NCI-H774 (cell line): ENCODE results near the gene ITGA1.
"Not testable (repeated sequence)": the region's sequence is repeated elsewhere in the genome, so short reads cannot be mapped to it uniquely, and the experiment has no call there.

Source experiments
- DNase-seq: peaks from one replicate; lab custom pipeline; 2025; lab: John Stamatoyannopoulos, UW

ITGA1 gene

DNA sequence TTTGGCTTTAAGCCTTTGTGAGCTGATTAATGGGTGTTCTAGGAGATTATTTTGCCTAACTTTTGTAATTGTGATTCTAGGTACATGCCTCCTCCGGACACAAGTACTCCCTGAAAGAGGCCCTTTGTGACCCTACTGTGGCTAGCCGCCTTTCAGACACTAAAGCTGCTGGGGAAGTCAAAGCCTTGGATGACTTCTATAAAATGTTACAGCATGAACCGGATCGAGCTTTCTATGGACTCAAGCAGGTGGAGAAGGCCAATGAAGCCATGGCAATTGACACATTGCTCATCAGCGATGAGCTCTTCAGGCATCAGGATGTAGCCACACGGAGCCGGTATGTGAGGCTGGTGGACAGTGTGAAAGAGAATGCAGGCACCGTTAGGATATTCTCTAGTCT lies 13.6 kb downstream of the ITGA1 start:
- no peak for DNase-seq

DNA sequence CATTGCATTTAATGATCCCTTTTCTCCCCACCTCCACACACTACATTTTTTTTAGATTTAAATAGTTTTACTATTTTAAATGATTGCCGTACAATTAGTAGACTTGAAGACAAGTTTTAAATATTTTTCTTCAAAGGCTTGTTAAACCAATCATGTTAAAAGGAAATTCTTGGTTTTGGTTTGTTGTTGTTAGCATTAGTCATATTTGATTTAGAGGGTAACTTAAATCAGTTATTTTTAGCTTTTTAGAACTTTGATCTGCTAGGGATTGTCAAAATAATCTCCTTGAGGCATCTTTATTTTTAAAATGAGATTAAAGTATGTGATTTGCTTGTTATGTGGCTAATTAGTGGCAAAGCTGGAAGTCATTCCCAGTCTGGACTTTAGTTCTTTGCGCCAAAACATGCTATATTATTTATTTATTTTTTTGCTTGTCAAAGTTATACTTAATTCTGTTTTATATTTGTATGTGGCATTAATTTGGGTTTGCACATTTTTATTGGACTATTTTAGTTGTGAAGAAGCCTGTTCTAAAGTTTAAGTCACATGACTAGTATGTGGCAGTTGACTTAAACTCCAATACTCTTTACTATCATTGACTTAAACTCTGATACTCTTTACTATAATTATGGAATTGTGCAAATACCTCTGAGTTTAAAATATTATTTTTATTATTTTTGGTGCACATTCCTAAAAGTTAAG lies 14.7 kb downstream of the ITGA1 start:
- DNase-seq: no peak

DNA sequence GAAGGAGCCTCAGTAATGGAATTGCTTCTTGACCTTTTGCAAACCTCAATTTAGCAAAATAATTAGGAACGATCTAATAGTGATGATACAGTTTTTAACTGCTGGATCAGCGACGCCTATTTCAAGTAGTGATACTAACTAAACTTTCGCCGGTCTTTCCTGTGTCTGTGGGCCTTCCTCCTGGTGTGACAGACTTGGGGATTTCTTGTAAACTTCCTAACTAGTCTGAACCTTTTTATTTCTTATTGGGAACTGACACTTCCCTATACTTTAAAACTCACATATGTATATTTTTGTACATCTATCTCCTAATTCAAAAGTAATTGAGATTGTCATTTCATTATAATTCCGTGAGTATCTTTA lies 15.2 kb downstream of the ITGA1 start:
- DNase-seq: no peak

DNA sequence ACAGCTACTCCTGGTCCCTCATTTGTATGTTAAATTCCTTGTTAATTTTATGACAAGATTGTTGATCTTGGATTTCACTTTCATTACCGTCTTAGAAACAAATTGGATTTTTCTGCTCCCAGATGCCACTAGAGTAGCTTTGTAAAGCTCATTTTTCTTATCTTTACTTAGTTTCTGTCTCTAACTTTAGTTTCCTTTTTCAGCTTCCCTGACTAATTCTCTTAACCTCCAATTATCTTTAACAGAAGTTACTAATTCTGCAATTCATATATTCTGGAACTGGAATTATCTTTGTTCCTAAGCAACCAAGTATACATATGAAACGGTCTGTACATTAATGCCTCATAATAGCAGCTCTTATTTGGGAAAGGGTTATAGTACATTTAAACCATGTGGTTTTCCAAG lies 16.7 kb downstream of the ITGA1 start:
- DNase-seq: no peak

DNA sequence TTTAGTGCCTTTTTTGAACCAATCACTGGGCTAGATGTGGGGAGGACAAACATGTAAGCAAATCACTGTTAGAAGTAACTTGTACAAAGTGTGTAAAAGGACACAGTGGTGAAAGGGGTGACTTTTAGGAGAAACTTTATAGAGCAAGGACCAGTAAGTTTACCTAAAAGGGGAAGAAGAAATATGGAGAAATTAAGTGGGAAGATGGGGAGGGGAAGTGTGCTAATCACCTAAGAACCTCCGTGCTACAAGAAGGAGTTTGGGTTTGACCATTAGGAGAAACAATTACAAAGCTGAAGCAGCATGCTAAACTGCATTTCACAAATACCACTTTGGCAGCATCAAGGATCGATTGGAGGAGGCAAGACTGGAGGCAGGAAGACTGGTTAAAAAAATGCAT lies 17.3 kb downstream of the ITGA1 start:
- DNase-seq: no peak

DNA sequence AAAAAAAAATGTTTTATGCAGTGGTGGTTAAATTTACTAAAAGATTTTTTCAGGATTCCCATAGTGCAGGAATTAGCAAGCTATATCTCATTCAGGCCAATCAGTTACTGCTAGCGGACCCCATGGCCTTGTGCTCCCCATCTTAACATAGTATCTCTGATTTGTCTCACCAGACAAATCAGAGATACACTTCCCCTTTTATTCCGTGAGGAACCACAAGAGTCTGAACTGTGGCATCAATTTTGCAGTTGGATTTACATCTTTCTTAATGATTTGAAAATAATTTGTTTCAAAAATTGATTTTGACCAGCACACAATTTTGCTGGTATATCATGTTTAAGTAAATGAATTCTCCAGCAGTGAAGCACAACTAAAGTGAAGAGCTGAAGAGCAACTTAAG lies 17.9 kb downstream of the ITGA1 start:
- no peak for DNase-seq

DNA sequence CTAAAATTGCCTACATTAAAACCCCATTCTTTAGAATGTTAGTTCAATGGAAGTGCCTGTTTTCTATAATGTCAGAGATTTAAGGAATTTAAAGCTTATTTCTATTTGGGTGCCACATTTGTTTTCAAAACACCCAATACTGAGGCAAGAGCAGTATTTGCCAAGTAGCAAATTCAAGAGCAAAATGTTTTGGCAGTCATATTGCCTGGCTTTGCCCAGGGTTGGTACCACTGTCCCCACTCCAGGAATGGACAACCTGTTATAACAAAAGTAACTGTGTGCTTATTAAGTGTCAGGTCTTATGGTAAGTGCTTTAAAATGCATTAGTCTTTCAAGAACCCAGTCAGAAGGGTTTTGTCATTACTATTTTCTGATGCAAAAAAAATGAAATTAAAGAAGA lies 19.3 kb downstream of the ITGA1 start:
- DNase-seq: no peak

DNA sequence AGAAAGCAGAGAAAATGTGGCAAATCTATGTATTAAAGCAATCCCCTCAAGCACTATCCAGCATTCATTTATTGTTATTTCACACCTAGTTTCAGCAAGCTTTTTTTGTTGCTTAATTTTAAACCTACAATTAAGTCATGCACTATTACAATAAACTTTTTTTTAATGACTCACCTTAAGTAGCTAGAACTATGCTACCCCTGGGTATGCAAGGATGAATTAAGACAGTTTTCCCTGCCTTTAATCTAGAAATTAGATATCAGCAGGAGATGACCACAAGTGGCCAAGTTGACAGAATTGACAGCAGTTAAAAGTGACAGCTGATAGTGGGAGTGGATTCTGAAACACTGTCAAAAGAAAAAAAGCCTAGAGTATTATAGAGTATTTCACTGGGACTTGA lies 20.0 kb downstream of the ITGA1 start:
- DNase-seq: no peak

DNA sequence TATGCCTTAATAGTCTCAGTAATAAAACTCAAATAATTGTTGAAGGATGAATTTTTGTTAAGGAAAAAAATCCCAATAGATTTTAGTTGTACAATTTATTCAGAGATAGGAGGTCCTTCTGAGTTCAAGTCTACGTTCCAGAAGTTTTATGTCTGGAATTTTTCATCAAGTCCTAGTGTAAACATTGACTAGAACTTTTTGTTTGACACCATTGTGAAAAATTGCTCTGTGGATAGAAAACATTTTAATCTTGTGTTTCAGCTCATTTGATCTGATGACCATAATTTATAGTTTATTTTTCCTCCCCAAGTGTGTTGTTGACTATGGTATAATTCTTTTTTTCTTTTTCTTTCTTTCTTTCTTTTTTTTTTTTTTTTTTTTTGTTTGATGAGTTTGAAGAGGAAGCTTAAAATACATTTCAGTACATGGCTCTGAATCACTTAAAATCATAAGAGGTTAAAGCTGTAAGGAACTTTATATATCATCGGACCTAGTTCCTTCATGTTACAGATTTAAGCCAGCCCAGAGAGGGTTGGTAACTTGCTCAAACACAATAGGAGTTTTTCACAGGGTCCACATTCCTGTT lies 20.7 kb downstream of the ITGA1 start:
- no peak for DNase-seq

DNA sequence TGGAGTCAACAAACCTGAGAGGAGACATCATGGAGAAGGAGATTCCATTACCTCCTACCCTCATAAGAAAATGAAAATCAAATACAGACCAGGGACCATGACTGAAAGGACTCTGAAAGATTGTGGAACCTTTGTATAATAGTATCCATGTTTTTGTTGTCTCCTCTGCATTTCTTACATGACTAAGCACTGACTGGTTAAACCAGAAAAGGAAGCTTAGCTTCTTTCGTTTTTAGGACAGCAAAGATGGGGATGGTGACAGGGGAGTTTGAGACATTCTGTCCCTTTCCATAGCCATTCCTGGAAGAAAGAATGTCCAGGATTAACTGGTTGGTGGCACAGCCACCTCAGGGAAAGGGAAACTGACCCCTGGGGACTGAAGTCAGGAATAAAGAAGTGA lies 22.2 kb downstream of the ITGA1 start:
- no peak for DNase-seq

DNA sequence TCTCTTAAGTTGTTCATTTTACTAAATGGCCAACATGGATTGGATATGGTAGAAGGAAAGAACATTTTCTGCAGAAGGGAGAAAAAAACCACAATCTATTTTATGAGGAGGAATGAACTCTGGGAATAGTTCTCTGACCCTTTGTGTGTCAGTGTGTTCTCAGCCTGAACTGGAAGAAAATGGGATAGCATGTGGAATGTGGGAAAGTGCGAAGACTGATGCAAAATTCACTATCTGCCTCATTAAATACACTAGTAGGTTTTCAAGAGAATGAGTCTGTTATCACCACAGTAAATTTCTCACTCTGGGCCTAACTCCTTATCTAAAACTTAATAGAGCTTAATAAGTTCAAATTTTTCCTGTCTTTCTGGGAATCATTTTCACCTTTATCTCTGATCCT lies 22.7 kb downstream of the ITGA1 start:
- no peak for DNase-seq

DNA sequence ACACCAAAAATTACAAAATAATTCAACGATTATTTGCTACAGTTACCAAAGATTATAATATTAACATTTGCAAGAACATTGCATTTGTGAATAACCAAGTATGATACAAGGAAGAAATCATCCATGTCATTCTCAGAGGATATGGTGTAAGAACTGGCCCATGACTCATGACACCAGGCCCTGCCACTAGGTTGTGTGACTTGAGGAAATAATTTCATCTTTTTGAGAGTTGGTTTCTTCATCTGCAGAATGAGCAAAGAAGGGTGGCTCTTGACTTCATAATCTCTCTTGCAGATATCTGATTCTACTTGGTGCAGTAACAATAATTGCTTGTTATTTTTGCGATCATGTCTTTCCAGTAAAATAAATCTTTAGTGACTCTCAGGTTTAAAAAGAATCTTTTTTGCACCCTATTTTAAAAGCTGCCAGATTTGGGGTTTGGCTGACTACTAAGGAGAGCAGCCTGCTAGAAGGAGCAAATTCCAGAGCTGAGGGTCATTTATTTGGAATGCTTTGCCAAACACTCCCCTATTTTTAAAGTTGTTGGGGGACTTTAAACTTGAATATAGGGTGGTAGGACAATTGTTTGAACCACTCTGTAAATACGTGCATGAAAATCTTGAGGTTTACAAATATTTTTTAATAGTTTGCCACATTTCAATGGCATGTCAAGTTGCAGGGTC lies 23.5 kb downstream of the ITGA1 start:
- no peak for DNase-seq

DNA sequence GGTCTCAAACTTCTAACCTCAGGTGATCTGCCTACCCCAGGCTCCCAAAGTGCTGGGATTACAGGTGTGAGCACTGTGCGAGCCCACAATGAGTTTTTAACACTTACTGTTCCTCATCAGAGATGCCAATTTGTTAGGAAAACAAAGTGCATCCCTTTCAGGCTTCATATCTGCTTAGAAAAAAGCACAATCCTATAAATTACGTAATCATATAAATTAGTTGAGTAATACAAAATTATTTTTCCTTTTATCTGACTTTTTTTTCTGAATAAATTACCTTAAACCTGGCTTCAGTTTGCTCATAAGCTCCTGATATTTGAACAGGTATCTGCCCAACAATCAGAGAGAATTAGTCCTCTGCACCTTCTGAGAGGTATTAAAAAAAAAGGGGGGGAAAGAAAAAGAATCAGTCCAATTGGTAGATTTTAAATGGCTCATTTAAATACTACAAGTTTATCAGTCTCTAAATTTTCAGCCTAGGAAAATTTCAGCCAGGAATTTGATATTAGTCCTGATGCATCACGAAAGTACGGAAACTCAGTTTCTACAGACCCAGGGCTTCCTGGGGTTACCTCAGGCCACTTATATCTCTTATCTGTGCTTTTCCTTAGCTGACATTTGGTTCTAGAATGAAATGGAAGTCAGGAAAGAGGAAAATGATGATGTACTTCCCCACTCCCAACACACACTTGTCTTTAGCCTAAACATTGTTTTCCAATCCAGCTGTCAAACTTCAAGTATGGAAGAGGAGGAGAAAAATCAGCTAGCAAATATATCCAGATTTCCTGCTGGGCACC lies 26.8 kb downstream of the ITGA1 start:
- DNase-seq: no peak

DNA sequence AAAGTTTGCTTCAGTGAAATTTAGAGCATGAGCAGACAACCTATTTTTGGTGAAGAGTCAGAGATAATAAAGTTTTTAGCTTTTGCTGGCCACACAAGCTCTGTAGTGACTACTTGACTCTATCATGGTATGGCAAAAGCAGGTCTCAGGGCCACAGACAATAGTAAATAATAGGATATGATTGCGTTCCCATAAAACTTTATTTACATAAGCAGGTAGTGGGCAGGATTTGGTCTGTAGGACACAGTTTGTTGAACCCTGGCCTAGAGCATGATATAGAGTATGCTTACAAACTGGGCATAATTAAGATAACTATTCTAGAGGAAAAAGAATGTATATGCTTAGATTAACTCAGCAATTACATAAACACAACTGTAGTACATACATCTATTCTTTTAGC lies 30.1 kb downstream of the ITGA1 start:
- DNase-seq: no peak

DNA sequence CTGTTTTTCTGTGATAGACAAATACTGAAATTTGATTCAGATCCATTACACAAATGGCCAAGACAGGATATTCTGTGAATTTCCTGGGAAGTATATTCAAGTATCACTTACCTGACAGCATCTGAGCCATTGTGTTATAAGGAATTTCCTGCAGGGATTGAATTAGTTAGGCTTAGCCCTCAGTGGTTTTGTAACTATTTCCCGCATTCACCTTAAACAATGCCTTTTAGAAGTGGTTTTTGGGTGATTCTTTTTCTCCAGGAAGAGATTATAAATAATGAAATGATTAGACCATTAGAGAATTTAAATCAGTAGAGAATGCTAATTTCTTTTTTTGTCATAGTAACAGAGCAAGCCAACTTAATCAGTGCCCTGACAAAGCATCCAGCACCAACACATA lies 30.6 kb downstream of the ITGA1 start:
- DNase-seq: no peak

DNA sequence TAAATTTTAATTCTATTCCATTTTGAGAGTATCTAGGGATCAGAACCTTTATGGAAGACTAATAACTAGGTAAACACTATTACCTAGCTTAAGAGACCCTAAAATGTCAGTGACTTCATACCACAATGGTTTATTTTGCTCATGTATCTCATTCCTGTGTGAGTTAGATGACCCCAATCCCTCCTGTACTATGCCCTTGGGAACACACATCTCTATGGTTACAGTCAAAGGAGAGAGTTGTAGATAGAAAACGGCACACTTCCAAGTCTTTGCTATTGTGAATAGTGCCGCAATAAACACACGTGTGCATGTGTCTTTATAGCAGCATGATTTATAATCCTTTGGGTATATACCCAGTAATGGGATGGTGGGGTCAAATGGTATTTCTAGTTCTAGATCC lies 31.1 kb downstream of the ITGA1 start:
- not testable (repeated sequence) for DNase-seq

DNA sequence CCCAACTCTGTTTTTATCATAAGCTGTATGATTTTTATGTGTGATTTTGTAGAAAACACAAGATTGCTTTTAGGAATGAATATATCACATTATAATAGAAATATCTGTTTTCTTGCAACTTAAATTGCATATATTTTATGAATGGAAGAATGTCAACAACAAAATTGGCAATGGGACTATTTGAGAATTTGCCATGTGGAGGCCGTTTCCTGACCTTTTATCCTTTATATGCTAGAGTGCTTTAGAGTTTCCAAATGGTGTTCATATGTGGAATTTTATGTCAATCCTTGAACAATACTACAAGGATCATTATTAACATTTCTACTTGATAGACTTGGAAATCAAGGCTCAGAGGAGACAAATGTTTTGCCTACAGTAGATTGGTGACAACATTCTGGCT lies 34.2 kb downstream of the ITGA1 start:
- DNase-seq: no peak

DNA sequence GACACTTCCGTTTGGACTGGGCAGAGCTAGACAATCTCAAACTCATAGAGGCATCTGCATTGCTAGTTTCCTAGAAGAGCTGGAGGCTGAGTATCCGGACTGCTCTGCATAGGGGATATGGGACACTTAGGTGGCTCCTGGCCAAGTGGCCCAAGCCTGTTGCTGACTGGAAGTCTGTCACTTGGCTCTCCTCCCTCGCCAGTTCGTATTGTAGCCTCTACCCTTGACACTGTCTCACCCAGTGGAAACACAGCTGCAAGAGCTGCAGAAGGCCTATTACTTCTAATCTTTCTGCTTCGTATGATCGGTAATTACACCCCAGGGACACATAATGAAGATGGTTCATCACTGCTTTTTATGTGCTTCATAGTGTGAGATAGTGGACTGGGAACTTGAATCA lies 34.7 kb downstream of the ITGA1 start:
- DNase-seq: no peak

DNA sequence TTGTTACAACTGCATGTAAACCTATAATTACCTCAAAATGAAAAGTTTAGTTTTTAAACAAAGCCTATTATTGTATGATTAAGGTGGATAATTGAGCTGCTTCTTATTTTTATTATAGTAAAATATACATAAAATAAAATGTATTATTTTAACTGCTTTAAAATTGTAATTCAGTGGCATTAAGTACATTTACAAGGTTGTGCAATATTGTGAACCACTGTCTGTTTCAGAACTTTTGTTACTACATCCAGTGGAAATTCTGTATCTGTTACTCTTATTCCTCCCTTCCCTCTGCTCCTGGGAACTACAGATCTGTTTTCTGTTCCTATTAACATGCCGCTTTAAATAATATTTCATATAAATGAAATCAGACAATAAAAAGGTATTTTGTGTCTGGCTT lies 37.1 kb downstream of the ITGA1 start:
- no peak for DNase-seq

DNA sequence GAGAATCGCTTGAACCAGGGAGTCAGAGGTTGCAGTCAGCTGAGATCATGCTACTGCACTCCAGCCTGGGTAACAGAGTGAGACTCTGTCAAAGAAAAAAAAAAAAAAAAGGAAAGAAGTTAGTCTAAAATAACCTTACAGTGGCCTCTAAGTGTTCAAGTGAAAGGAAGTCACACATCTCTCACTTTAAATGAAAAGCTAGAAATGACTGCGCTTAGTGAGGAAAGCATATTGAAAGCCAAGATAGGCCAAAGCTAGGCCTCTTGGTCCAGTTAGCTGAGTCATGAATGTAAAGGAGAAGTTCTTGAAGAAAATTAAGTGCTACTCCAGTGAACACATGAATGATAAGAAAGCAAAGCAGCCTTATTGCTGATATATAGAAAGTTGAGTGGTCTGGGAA lies 38.1 kb downstream of the ITGA1 start:
- no peak for DNase-seq

DNA sequence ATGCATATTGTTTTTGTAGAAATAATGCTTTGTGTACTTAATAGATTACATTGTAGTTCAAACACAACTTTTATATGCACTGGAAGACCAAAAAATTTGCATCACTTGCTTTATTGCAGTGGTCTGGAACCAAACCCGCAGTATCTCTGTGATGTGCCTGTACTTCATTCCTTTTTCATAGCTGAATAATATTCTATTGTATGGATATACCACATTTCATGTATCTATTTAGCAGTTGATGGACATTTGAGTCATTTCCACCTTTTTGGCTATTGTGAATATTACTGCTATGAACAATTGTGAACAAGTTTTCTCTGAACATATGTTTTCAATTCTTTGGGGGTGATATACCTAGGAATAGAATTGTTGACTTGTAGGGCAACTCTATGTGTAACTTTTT lies 40.1 kb downstream of the ITGA1 start:
- DNase-seq: no peak

DNA sequence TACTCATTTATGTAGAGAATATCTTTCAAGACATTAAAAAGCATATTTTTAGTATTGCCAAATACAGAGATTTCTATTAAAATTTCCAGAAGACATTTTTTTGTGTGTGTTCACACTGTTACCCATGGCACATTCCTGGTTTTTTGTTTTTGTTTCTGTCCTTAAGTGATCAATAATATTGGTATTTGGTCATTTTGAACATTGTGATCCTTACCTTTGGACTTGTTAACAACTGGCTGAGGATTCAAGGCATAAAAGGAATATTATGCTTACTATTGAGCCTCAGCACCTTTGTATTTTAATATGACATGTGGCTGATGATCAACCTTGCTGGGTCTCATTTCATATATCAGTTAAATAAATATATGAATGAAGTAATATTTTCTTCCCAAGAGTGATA lies 41.9 kb downstream of the ITGA1 start:
- DNase-seq: no peak

DNA sequence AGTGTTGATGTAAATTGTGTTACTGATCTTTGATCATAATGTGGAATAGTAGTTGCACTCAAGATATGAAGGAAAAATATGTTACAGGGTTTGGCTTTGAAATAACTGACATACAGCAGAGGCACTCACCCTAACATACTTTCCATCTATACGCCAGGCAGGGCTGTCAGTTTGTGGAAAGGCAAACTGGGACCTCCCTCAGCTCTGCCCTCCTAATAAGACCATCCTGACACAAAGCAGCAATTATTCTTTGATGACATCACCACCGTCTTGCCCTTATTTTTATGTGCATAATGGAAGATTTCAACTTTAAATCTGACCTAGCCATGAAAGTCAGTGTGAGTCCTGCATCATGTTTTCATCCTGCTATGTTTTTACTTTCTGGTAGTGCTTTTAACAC lies 42.9 kb downstream of the ITGA1 start:
- DNase-seq: no peak
